Stimulated activated CD4-positive, alpha-beta T cell treated with anti-CD3 and anti-CD28 coated beads, Interleukin-1b, Interleukin-23, amount 100 ng/mL, for 1 hour (primary cell): ENCODE results near the gene CYSLTR1.
"Not testable (repeated sequence)": the region's sequence is repeated elsewhere in the genome, so short reads cannot be mapped to it uniquely, and the experiment has no call there.

Source experiments
- DNase-seq, 2 donors: peaks; one replicate each; pipeline ENCODE4 v3.0.0-alpha.2; 2020; ENCODE audit warnings: low read depth in 2 of 2

The CYSLTR1 gene, protein sequence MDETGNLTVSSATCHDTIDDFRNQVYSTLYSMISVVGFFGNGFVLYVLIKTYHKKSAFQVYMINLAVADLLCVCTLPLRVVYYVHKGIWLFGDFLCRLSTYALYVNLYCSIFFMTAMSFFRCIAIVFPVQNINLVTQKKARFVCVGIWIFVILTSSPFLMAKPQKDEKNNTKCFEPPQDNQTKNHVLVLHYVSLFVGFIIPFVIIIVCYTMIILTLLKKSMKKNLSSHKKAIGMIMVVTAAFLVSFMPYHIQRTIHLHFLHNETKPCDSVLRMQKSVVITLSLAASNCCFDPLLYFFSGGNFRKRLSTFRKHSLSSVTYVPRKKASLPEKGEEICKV

GRCh38 chrX:78327370-78328086 lies at the start of gene CYSLTR1:
TSS of gene CYSLTR1 (minus strand) at chrX:78327611. CDS start at chrX:78273746, 53,865 bp downstream.
- no peak for DNase-seq

- no peak for DNase-seq
Observed at GRCh38 chrX:78377186-78377585, 49.8 kb upstream of the CYSLTR1 start.

GRCh38 chrX:78375894-78376293 lies 48.5 kb upstream of the CYSLTR1 start:
- DNase-seq: no peak

DNA sequence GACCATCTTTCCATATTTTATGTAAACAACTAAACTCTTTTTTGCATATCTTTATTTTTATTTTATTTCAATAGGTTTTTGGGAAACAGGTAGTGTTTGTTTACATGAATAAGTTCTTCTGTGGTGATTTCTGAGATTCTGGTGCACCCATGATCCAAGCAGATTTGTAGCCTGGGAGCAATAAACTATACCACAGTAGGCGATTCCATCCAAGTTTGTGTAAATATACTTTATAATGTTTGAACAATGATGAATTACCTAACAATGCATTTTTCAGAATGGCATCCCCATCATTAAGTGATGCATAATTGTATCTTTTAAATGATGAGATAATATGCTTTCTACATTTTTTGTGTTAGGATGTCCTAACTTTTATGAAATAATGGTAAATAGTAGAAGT lies 39.2 kb upstream of the CYSLTR1 start:
- DNase-seq: no peak

GRCh38 chrX:78357342-78358055 lies 30.1 kb upstream of the CYSLTR1 start:
- DNase-seq: no peak

- no peak for DNase-seq
Observed at GRCh38 chrX:78333521-78333920, 6.1 kb upstream of the CYSLTR1 start.

DNA sequence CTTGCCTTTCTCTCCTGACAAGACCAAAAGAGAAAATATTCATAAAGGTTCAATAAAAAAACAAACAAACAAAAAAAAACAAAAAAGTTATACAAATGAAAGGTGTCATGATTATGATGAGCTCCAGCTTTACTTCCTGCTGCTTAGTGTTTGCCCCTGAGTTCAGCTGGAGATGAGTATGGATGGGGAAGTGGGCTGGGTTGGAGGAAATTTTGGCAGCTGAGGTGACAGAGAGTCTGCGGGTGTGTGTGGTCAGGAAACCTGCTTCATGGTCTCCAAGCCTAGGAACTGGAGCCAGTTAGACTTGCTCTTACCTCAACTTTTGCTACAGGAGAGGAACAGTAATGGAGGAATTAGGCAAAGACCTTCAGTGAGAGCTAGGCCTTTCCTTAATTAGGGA lies 4.3 kb upstream of the CYSLTR1 start:
- DNase-seq: no peak

DNA sequence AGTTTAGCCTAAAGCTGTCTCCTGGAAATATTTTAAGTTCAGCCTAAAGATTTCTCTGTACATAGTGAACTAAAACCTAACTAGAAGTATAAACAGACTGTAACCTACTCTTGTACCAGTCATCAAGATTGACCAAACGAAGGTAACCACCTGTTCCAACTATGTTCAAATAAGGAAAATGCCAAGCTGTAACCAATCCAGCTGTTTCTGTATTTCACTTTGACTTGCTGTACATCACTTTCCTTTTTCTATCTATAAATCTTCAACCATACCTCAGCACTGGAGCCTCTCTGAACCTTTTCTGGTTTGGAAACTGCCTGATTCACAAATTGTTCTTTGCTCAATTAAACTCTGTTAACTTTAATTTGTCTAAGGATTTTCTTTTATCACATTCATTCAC lies 3.1 kb upstream of the CYSLTR1 start:
- no peak for DNase-seq

DNA sequence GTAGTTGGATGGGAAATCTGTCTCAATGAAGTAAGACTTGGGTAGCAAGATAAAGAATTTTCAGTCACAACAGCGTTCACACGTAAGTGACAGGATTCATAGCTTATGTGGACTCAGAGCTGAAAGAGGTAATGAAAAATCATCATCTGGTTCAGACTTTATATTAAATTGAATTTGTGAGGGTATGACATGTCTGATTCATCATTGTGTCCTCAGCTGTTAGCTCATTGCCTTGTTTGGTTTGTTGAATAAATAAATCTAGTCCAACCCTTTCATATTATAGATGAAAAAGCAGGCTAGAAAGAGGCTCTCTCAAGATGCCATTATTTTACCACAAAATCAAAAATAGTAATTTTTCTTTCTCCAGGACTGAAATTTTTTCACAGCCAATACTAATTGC lies 2.7 kb upstream of the CYSLTR1 start:
- DNase-seq: no peak

DNA sequence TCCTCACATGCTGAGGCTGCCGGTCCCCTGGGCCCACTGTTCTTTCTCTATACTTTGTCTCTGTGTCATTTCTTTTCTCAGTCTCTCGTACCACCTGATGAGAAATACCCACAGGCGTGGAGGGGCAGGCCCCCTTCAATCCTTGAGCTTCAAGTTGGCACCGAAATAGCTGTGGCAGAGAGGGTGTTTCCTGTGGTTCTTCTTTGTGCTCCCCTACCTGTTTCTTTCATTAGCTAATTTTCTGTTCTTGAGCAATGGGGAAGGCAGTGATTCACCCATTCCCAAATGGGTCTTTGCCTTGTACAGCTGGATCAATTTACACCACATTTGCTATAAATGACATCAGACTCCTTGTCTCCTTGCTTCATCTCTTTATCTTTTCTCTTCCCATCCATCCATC lies 2.1 kb upstream of the CYSLTR1 start:
- DNase-seq: no peak

GRCh38 chrX:78326401-78326800 lies 1.0 kb downstream of the CYSLTR1 start:
- no peak for DNase-seq

GRCh38 chrX:78322863-78323262 lies 4.5 kb downstream of the CYSLTR1 start:
- DNase-seq: no peak

GRCh38 chrX:78321809-78322208 lies 5.6 kb downstream of the CYSLTR1 start:
- DNase-seq: no peak

GRCh38 chrX:78316265-78316664 lies 11.1 kb downstream of the CYSLTR1 start:
- DNase-seq: no peak

DNA sequence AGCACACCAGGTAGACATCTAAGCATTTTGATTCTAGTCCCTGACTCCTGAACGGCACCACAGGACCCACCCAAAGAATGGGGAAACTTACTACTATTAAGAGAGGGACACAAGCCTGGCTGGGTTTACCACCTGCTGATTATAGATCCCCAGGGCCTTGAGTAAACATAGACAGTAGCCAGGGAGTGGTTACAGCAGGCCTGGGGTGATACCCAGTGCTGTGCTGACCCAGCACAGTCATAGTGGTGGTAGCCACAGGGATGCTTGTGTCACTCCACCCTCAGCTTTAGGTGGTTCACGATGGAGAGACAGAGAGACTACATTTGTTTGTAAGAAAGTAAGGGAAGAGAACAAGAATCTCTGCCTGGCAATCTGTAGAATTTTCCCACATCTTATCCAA lies 11.7 kb downstream of the CYSLTR1 start:
- no peak for DNase-seq

- no peak for DNase-seq
Observed at GRCh38 chrX:78314561-78314960, 12.8 kb downstream of the CYSLTR1 start.

GRCh38 chrX:78313526-78313925 lies 13.9 kb downstream of the CYSLTR1 start:
- no peak for DNase-seq

DNA sequence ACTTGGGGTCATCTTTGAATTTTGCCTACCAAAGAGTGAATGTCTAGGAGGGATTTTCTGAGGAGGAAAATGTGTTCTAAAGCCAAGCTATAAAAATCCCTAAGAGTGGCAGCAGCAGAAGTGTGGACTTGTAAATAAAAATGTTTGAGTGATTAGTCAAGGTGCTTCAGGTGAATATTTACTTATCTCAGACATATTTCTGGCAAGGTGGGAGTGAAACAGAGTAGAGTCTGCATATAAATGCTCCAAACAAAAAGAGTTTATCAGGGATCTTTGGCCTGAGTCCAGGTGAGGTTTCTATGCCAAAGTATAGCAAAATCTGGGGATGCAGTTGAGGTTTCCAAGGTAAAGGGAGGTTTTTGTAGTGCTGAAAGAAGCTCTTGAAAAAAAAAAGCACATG lies 19.7 kb downstream of the CYSLTR1 start:
- no peak for DNase-seq

DNA sequence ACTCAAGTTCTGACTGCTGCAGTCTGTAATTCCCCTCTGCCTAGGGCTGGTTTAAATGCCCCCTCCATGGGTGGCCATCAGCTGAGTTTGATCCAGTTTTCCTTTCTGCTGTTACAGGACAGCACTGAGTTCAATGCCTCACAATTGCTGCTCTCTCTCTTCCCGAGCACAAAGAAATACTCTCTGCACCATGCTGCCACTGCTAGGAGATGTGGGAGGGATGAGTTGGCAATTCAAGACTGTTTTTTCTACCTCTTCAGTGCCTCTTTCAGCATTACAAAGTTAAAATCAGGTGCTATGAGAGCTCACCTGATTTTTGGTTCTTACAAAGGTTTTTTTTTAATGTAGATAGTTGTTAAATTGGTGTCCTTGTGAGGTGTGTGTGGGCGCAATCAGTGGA lies 24.3 kb downstream of the CYSLTR1 start:
- no peak for DNase-seq

DNA sequence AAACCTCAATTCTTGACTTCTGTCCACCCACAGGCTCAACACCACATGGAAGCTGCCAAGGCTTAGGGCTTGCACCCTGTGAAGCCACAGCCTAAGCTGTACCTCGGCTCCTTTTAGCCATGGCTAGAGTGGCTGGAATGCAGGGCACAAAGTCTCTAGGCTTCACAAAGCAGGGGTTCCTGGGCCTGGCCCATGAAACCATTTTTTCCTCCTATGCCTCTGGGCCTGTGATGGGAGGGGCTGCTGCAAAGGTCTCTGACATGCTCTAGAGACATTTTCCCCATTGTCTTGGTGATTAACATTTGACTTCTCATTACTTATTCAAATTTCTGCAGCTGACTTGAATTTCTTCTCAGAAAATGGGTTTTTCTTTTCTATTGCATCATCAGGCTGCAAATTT lies 26.5 kb downstream of the CYSLTR1 start:
- DNase-seq: not testable (repeated sequence)

DNA sequence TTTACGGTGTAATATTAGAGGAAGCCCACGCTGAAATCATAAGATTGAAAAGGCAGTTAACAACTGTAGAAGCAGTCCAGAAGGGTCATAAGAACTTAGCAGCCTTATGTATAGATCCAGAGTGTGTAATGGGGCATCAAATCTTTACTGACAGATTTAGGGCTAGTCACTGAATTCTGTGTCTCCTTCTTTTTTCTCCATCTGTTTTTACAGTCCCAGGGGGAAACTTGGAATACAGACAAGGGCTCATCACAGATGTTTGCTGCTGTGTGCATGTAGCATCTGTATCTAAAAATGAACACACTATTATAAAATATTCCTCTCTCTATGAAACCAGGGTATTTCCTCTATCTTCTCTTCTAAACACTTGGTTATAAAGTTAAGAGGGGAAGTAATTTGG lies 43.9 kb downstream of the CYSLTR1 start:
- no peak for DNase-seq

DNA sequence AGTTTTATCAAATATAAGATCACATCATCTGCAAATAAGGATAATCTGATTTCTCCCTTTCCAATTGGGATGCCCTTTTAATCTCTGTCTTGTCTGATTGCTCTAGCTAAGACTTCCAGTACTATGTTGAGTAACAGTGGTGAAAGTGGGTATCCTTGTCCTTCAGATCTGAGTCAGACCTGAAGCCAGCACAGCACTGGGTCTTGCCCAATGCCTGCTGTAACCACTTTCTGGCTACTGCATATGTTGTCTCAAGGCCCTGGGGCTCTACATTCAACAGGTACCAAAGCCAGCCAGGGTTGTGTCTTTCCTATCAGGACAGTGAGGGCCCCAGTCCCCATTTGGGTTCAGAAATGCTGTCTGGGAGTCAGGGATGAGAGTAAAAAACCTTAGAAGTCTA lies 90.3 kb downstream of the CYSLTR1 start:
- DNase-seq: no peak

DNA sequence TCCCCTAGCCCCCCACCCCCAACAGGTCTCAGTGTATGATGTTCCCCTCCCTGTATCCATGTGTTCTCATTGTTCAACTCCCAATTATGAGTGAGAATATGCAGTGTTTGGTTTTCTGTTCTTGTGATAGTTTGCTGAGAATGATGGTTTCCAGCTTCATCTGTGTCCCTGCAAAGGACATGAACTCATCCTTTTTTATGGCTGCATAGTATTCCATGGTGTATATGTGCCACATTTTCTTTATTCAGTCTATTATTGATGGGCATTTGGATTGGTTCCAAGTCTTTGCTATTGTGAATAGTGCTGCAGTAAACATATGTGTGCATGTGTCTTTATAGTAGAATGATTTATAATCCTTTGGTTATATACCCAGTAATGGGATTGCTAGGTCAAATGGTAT lies 101.4 kb downstream of the CYSLTR1 start:
- not testable (repeated sequence) for DNase-seq
